Liver (tissue), 9 donors: ENCODE results near the gene MSLN. TPM values are rescaled to one million over a fixed set of nuclear protein-coding genes. Genes with fewer than 3 reads are reported as not detected.
"Not testable (repeated sequence)": the region's sequence is repeated elsewhere in the genome, so short reads cannot be mapped to it uniquely, and the experiment has no call there.

Source experiments
- DNase-seq: peaks from one replicate; pipeline ENCODE4 v3.0.0-alpha.2; 2017; ENCODE audit warnings: low spot score
- H3K27ac ChIP-seq, 2 donors: one replicate each; pipeline ENCODE4 v1.7.0; 2013; ENCODE audit warnings: inconsistent platforms in 2 of 2, low read length in 2 of 2, control low read depth in 1 of 2, low read depth in 1 of 2, mild to moderate bottlenecking in 1 of 2
- H3K27me3 ChIP-seq, 4 donors: one replicate each; pipeline versions ENCODE4 v1.6.1 to v1.7.0; 2013; ENCODE audit warnings: low read length in 3 of 4, inconsistent platforms in 1 of 4, mild to moderate bottlenecking in 1 of 4, moderate library complexity in 1 of 4; ENCODE audit not compliant: control insufficient read depth in 4 of 4, insufficient read depth in 4 of 4
- H3K36me3 ChIP-seq, 4 donors: one replicate each; pipeline versions ENCODE4 v1.6.1 to v1.7.0; 2013; ENCODE audit warnings: low read length in 3 of 4, mild to moderate bottlenecking in 3 of 4, low read depth in 1 of 4, moderate library complexity in 1 of 4; ENCODE audit not compliant: control insufficient read depth in 4 of 4, insufficient read depth in 3 of 4
- H3K4me1 ChIP-seq, 4 donors: one replicate each; pipeline versions ENCODE4 v1.6.1 to v1.7.0; 2013; ENCODE audit warnings: low read length in 3 of 4, mild to moderate bottlenecking in 3 of 4, moderate library complexity in 1 of 4; ENCODE audit not compliant: control insufficient read depth in 4 of 4, insufficient read depth in 4 of 4
- H3K4me3 ChIP-seq, 3 donors: one replicate each; pipeline versions ENCODE4 v1.6.1 to v1.7.0; 2013; ENCODE audit warnings: low read length in 3 of 3, control low read depth in 1 of 3, low read depth in 1 of 3, mild to moderate bottlenecking in 1 of 3
- H3K9ac ChIP-seq, 2 donors: one replicate each; pipeline ENCODE4 v1.7.0; 2013; ENCODE audit warnings: low read length in 2 of 2, mild to moderate bottlenecking in 2 of 2, moderate library complexity in 2 of 2, control low read depth in 1 of 2, low read depth in 1 of 2
- H3K9me3 ChIP-seq, 4 donors: one replicate each; pipeline versions ENCODE4 v1.6.1 to v1.7.0; 2013; ENCODE audit warnings: low read length in 3 of 4; ENCODE audit not compliant: control insufficient read depth in 4 of 4
- EGR1 ChIP-seq, 2 donors: IDR thresholded peaks; 2 replicates each; pipeline ENCODE4 v1.6.1; 2016 to 2018; ENCODE audit warnings: antibody characterized with exemption in 2 of 2, low read depth in 2 of 2
- FOXA2 ChIP-seq: IDR thresholded peaks from 2 replicates; pipeline ENCODE4 v1.6.1; 2016; ENCODE audit warnings: antibody characterized with exemption
- GABPA ChIP-seq, 2 donors: IDR thresholded peaks in 1 of 2; conservative IDR thresholded peaks in 1 of 2; 2 replicates each; pipeline ENCODE4 v1.6.1; 2016; ENCODE audit warnings: antibody characterized with exemption in 2 of 2, mild to moderate bottlenecking in 1 of 2, moderate library complexity in 1 of 2
- HNF4A ChIP-seq, 2 donors: conservative IDR thresholded peaks; 2 replicates each; pipeline ENCODE4 v1.6.1; 2016; ENCODE audit warnings: antibody characterized with exemption in 2 of 2, mild to moderate bottlenecking in 2 of 2
- JUND ChIP-seq, 2 donors: IDR thresholded peaks; 2 replicates each; pipeline ENCODE4 v1.6.1; 2016; ENCODE audit warnings: antibody characterized with exemption in 2 of 2
- MAX ChIP-seq: IDR thresholded peaks from 2 replicates; pipeline ENCODE4 v1.6.1; 2016; ENCODE audit warnings: antibody characterized with exemption
- NR2F2 ChIP-seq: IDR thresholded peaks from 2 replicates; pipeline ENCODE4 v1.6.1; 2016; ENCODE audit warnings: antibody characterized with exemption
- RAD21 ChIP-seq, 2 donors: IDR thresholded peaks; 2 replicates each; pipeline ENCODE4 v1.6.1; 2016; ENCODE audit warnings: antibody characterized with exemption in 2 of 2, mild to moderate bottlenecking in 2 of 2
- RXRA ChIP-seq, 2 donors: IDR thresholded peaks; 2 replicates each; pipeline ENCODE4 v1.6.1; 2017 to 2018; ENCODE audit warnings: antibody characterized with exemption in 2 of 2, mild to moderate bottlenecking in 1 of 2
- SP1 ChIP-seq: IDR thresholded peaks from 2 replicates; pipeline ENCODE4 v1.6.1; 2018; ENCODE audit warnings: antibody characterized with exemption, mild to moderate bottlenecking
- TAF1 ChIP-seq: conservative IDR thresholded peaks from 2 replicates; pipeline ENCODE4 v1.6.1; 2016; ENCODE audit warnings: antibody characterized with exemption, mild to moderate bottlenecking
- YY1 ChIP-seq: IDR thresholded peaks from 2 replicates; pipeline ENCODE4 v1.6.1; 2016; ENCODE audit warnings: antibody characterized with exemption, mild to moderate bottlenecking
- ZBTB33 ChIP-seq: IDR thresholded peaks from 2 replicates; pipeline ENCODE4 v1.6.1; 2016; ENCODE audit warnings: antibody characterized with exemption
- WGBS: extraction: QIAGEN DNeasy Blood & Tissue Kit; methylation state at CpG from one replicate; pipeline ENCODE4 v1.1.7; 2013; 5-methylcytosine and 5-hydroxymethylcytosine counted together
- polyA plus RNA-seq, 2 donors: library from polyadenylated mRNA; stranded (reverse) in 1 of 2; unstranded in 1 of 2; fragments of 200-250 nt in 1 of 2; fragments of >200 nt in 1 of 2; fragmentation: Nextera tagmentation in 1 of 2; extraction: Ambion mirVana in 1 of 2; gene quantifications; one replicate each; pipeline versions ENCODE4 v1.2.1 to v1.2.3, GENCODE V29; 2013 to 2015
- total RNA-seq, 2 donors: library from RNA; depleted of rRNA; stranded (reverse); fragments of >200 nt; gene quantifications; one replicate each; pipeline ENCODE4 v1.2.3, GENCODE V29; 2014
- TF ChIP-seq, protein P1 (sequence below): IDR thresholded peaks from 2 replicates; pipeline ENCODE4 v1.6.1; 2016; ENCODE audit warnings: antibody characterized with exemption
- TF ChIP-seq, protein P2 (sequence below): fragments of 150-350 bp; IDR thresholded peaks from 2 replicates; pipeline ENCODE4 v1.5.1; 2017; ENCODE audit warnings: improper control_type of control experiment, low read depth, low read length; ENCODE audit not compliant: missing input control
- donor health status: healthy.
- donor health status: healthy.
- donor health status: healthy.
- donor health status: healthy.
- donor health status: healthy.

Gene MSLN
- total and polyA plus RNA-seq, 4 donors, result 0.03 to 0.65 (median 0.08) TPM; not detected in 1

- Histone ChIP-seq H3K4me3 (no peak overlapping the region), H3K27me3 (no peaks in the 10 kb centered on the region), H3K9ac (no peak overlapping the region), H3K36me3 (no peaks in the 10 kb centered on the region), H3K9me3 (peaks cover 0 to 5% (median 0%) of the 10 kb centered on the region in 4 donors), H3K4me1 (no peaks in the 10 kb centered on the region), H3K27ac (no peak overlapping the region)
- no peak for DNase-seq
- TF ChIP-seq EGR1 (IDR thresholded peaks at IDR 0.05; ENCODE audit: low read depth in 2 of 2) (no peak), JUND (IDR thresholded peaks at IDR 0.05) (no peak), GABPA (IDR thresholded peaks at IDR 0.05 in 1 of 2, conservative IDR thresholded peaks at IDR 0.05 in 1 of 2) (no peak), RXRA (IDR thresholded peaks at IDR 0.05) (no peak), RAD21 (IDR thresholded peaks at IDR 0.05) (no peak), HNF4A (conservative IDR thresholded peaks at IDR 0.05) (no peak), MAX (no peak), SP1 (no peak)
- TF ChIP-seq, protein P1, sequence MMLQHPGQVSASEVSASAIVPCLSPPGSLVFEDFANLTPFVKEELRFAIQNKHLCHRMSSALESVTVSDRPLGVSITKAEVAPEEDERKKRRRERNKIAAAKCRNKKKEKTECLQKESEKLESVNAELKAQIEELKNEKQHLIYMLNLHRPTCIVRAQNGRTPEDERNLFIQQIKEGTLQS, result no peak
- WGBS, result 23% methylated on average over 10 of the region's 10 CpGs
These were observed 8.6 kb upstream of the MSLN start for GRCh38 chr16:752007-752312.

- not testable (repeated sequence) for H3K4me1 ChIP-seq, H3K36me3 ChIP-seq, H3K4me3 ChIP-seq, H3K9me3 ChIP-seq, DNase-seq, H3K9ac ChIP-seq, H3K27ac ChIP-seq, H3K27me3 ChIP-seq
- whole genome bisulfite sequencing, result 78% methylated on average over 11 of the region's 11 CpGs
These were observed 6.4 kb upstream of the MSLN start for GRCh38 chr16:754121-754607.

GRCh38 chr16:754656-755055 lies 5.9 kb upstream of the MSLN start:
- Histone ChIP-seq H3K27me3 (no peaks in the 10 kb centered on the region), H3K27ac (no peak overlapping the region), H3K4me1 (no peaks in the 10 kb centered on the region), H3K9ac (no peak overlapping the region), H3K36me3 (no peaks in the 10 kb centered on the region), H3K4me3 (no peak overlapping the region), H3K9me3 (peaks cover 0 to 5% (median 0%) of the 10 kb centered on the region in 4 donors)
- DNase-seq, result no peak
- 54% methylated on average over 11 of the region's 11 CpGs for WGBS
- TF ChIP-seq, protein P2, sequence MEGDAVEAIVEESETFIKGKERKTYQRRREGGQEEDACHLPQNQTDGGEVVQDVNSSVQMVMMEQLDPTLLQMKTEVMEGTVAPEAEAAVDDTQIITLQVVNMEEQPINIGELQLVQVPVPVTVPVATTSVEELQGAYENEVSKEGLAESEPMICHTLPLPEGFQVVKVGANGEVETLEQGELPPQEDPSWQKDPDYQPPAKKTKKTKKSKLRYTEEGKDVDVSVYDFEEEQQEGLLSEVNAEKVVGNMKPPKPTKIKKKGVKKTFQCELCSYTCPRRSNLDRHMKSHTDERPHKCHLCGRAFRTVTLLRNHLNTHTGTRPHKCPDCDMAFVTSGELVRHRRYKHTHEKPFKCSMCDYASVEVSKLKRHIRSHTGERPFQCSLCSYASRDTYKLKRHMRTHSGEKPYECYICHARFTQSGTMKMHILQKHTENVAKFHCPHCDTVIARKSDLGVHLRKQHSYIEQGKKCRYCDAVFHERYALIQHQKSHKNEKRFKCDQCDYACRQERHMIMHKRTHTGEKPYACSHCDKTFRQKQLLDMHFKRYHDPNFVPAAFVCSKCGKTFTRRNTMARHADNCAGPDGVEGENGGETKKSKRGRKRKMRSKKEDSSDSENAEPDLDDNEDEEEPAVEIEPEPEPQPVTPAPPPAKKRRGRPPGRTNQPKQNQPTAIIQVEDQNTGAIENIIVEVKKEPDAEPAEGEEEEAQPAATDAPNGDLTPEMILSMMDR, result no peak
- TF ChIP-seq TAF1, result no peak
- no peak for TF ChIP-seq HNF4A (conservative IDR thresholded peaks at IDR 0.05)
- TF ChIP-seq GABPA (IDR thresholded peaks at IDR 0.05 in 1 of 2, conservative IDR thresholded peaks at IDR 0.05 in 1 of 2), result no peak
- no peak for TF ChIP-seq JUND (IDR thresholded peaks at IDR 0.05)
- no peak for TF ChIP-seq NR2F2
- no peak for TF ChIP-seq YY1
- no peak for TF ChIP-seq ZBTB33
- TF ChIP-seq RXRA (IDR thresholded peaks at IDR 0.05), result no peak
- TF ChIP-seq FOXA2, result no peak
